ENCODE measurements around the gene CMC2. TPM values are rescaled to one million over a fixed set of nuclear protein-coding genes. Genes with fewer than 3 reads are reported as not detected.

Gene CMC2
- total RNA-seq (ENCODE audit: unreplicated experiment), result 76.2 TPM
- long read RNA-seq, full-length matches to known transcripts, result 7 of 22 reads
- long read RNA-seq, partial matches to known transcripts, result 0 of 22 reads
- long read RNA-seq, other reads (novel, unspliced or antisense), result 15 of 22 reads

DNA sequence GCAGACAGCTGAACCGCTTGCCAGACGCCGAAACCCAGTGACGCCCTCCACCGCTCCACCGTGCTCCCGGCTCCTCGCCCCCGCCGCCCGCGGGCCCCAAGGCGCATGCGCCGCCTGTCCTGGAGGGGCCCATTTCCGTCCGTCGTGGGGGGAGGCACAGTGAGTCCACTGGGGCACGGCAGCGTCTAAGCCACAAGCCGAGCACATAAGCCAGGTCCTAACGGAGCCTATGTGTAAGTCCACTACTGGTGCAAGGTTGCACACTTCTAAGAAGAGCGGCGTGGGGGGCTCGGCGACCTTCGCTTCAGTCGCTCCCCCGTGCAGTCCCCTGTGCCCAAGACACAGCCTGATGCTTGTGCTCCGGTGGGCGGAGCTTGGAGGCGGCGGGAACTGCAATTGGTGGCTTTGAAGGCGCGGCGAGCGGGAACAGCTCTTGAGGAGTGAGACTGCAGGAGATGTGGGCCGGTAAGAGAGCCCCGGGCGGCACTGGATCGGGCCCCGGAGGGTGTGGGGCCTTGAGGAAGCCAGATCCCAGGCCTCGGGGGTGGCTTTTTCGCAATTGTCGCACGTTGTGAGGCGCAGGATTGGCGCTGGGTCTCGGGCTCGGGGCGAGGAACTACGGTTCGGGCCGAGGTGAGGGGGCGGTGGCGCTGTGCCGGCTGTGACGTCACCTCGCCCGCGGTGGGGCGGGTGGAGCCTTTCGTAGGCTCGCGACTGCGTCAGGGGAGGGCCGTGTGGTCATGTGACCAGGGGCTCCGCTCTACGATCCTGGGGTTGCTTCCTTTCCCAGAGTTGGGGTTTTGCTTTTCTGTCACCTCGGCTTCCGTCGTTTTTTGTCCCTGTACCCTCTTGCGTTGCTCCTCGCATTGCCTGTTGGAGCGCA is at the start of gene CMC2, which contains the start of gene CENPN:
Gene CMC2, minus strand, starts transcription at position 73 of the 883 bp plus-strand sequence. CDS start 9,491 bp downstream, outside the sequence.
Gene CENPN, plus strand, starts transcription at position 402 of the 883 bp plus-strand sequence. CDS start 4,726 bp downstream, outside the sequence.
- Mint-ChIP-seq H3K9me3 (ENCODE audit: unreplicated experiment) (peaks cover 12% of the 10 kb centered on the region), H3K27ac (ENCODE audit: unreplicated experiment) (peak within 1 kb of the TSS; percentile 100), H3K4me1 (ENCODE audit: low read depth, unreplicated experiment) (peaks cover 11% of the 10 kb centered on the region), H3K4me3 (ENCODE audit: unreplicated experiment) (peak within 1 kb of the TSS; percentile 96), H3K27me3 (ENCODE audit: unreplicated experiment) (peaks cover 5% of the 10 kb centered on the region), H3K36me3 (ENCODE audit: unreplicated experiment) (peaks cover 5% of the 10 kb centered on the region)
- peak; percentile 97 for DNase-seq
- TF ChIP-seq, protein P1, sequence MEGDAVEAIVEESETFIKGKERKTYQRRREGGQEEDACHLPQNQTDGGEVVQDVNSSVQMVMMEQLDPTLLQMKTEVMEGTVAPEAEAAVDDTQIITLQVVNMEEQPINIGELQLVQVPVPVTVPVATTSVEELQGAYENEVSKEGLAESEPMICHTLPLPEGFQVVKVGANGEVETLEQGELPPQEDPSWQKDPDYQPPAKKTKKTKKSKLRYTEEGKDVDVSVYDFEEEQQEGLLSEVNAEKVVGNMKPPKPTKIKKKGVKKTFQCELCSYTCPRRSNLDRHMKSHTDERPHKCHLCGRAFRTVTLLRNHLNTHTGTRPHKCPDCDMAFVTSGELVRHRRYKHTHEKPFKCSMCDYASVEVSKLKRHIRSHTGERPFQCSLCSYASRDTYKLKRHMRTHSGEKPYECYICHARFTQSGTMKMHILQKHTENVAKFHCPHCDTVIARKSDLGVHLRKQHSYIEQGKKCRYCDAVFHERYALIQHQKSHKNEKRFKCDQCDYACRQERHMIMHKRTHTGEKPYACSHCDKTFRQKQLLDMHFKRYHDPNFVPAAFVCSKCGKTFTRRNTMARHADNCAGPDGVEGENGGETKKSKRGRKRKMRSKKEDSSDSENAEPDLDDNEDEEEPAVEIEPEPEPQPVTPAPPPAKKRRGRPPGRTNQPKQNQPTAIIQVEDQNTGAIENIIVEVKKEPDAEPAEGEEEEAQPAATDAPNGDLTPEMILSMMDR (IDR thresholded peaks at IDR 0.05; ENCODE audit: partially characterized antibody, unreplicated experiment), result no peak

DNA sequence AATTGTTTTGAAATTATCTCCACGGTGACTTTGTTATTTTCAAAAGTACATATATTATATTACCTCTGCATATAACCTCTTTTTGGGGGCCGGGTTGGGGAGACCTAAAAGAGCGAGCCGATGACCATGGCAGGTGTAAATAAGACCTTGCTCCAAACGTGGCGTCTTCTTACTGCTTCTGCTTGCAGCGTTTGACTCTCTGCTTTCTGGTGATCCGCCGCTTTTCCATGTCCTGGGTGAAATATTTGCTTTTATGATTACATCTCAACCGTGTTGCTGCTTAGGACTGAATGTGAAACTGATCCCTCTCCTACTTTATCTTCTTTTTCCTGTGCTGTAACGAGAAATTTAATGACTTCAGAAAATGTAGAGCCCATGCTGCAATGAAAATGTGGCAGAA is 47.1 kb upstream of the CMC2 start:
- Mint-ChIP-seq H3K4me3 (ENCODE audit: unreplicated experiment) (no peak overlapping the region), H3K27me3 (ENCODE audit: unreplicated experiment) (no peaks in the 10 kb centered on the region), H3K36me3 (ENCODE audit: unreplicated experiment) (peaks cover 23% of the 10 kb centered on the region), H3K27ac (ENCODE audit: unreplicated experiment) (no peak overlapping the region), H3K9me3 (ENCODE audit: unreplicated experiment) (peaks cover 8% of the 10 kb centered on the region), H3K4me1 (ENCODE audit: low read depth, unreplicated experiment) (no peaks in the 10 kb centered on the region)
- DNase-seq, result no peak
- TF ChIP-seq, protein P1 (IDR thresholded peaks at IDR 0.05; ENCODE audit: partially characterized antibody, unreplicated experiment), result no peak

DNA sequence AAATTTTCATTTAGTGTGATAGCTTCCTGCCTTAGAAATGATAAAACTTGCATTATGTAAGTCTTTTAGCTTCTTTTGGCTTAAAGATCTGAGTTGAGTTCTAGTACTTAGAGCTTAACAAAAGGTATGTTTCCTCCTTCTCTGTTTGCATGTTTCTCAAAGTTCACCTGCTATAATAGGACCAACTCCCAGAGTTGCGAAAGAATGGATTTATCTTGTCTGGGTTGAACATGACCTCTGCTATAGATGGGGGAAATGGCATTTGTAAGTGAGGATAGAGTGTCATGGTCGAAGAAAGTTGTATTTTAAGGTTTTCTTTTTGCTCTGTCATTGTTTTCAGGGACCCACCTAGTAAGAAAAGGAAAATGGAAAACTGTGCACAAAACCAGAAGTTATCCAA is 36.1 kb upstream of the CMC2 start:
- H3K9me3 Mint-ChIP-seq (ENCODE audit: unreplicated experiment), result no peaks in the 10 kb centered on the region
- H3K27ac Mint-ChIP-seq (ENCODE audit: unreplicated experiment), result no peak overlapping the region
- DNase-seq, result no peak
- TF ChIP-seq, protein P1 (IDR thresholded peaks at IDR 0.05; ENCODE audit: partially characterized antibody, unreplicated experiment), result no peak
- no peak overlapping the region for H3K4me3 Mint-ChIP-seq (ENCODE audit: unreplicated experiment)
- no peaks in the 10 kb centered on the region for H3K27me3 Mint-ChIP-seq (ENCODE audit: unreplicated experiment)
- no peaks in the 10 kb centered on the region for H3K36me3 Mint-ChIP-seq (ENCODE audit: unreplicated experiment)
- peaks cover 10% of the 10 kb centered on the region for H3K4me1 Mint-ChIP-seq (ENCODE audit: low read depth, unreplicated experiment)

DNA sequence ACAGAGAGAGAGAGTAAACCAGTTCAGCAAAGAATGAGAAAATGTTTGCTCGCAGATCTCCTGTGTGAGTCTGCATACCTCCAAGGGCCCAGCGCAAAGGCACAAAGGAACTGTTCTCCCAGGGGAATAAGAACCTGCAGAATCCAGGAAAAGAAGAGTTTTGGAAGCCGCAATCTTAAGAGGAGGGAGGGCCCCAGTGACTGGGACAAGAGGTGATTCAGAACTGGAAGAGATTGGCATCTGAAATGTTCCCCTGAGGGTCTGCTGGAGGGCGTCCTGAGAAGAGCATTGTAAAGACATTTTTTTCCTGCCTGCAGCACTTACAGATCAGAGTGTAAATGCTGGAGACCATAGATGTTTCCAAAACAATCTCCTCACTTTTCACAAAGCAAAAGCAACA is 35.0 kb upstream of the CMC2 start:
- TF ChIP-seq, protein P1 (IDR thresholded peaks at IDR 0.05; ENCODE audit: partially characterized antibody, unreplicated experiment), result no peak
- Mint-ChIP-seq H3K9me3 (ENCODE audit: unreplicated experiment) (peaks cover 6% of the 10 kb centered on the region), H3K4me1 (ENCODE audit: low read depth, unreplicated experiment) (peaks cover 18% of the 10 kb centered on the region), H3K27ac (ENCODE audit: unreplicated experiment) (no peak overlapping the region), H3K4me3 (ENCODE audit: unreplicated experiment) (no peak overlapping the region), H3K27me3 (ENCODE audit: unreplicated experiment) (no peaks in the 10 kb centered on the region), H3K36me3 (ENCODE audit: unreplicated experiment) (no peaks in the 10 kb centered on the region)
- DNase-seq, result no peak

- Mint-ChIP-seq H3K9me3 (ENCODE audit: unreplicated experiment) (peaks cover 9% of the 10 kb centered on the region), H3K4me3 (ENCODE audit: unreplicated experiment) (no peak overlapping the region), H3K36me3 (ENCODE audit: unreplicated experiment) (no peaks in the 10 kb centered on the region), H3K27me3 (ENCODE audit: unreplicated experiment) (no peaks in the 10 kb centered on the region), H3K27ac (ENCODE audit: unreplicated experiment) (peak overlapping the region; percentile 31), H3K4me1 (ENCODE audit: low read depth, unreplicated experiment) (peaks cover 19% of the 10 kb centered on the region)
- TF ChIP-seq, protein P1 (IDR thresholded peaks at IDR 0.05; ENCODE audit: partially characterized antibody, unreplicated experiment), result no peak
- no peak for DNase-seq
Observed at GRCh38 chr16:81040842-81041241, 34.2 kb upstream of the CMC2 start.
